ENCODE data around the gene ID3. TPM values are rescaled to one million over a fixed set of nuclear protein-coding genes. Genes with fewer than 3 reads are reported as not detected.

The ID3 gene
- total and polyA plus RNA-seq, 9 of the 15 experiments (the other 6 are each of a cell fraction or from before 2014, with no cell fraction given), result 6.8 to 59.8 (median 23.5) TPM

- no peak for TF ChIP-seq NR2F6 (CRISPR knock-in tag; IDR thresholded peaks at IDR 0.05)
- TF ChIP-seq MBD1 (CRISPR knock-in tag; IDR thresholded peaks at IDR 0.05), result no peak
- no peak for TF ChIP-seq ZNF124 (CRISPR knock-in tag; IDR thresholded peaks at IDR 0.05)
- no peak for TF ChIP-seq SETDB1 (IDR thresholded peaks at IDR 0.05; ENCODE audit: low read length)
- no peak for TF ChIP-seq HDAC8 (tag; IDR thresholded peaks at IDR 0.05)
- peak; percentile 75; the same call in 1 of the 2 replicates for TF ChIP-seq HDAC2 (IDR thresholded peaks at IDR 0.05)
- TF ChIP-seq POLR3A (IDR thresholded peaks at IDR 0.05; ENCODE audit: borderline replicate concordance, extremely low read depth, insufficient read depth, insufficient read length), result no peak
- TF ChIP-seq RBM25 (IDR thresholded peaks at IDR 0.05; ENCODE audit: low read depth, low read length, severe bottlenecking), result peak; percentile 94
- TF ChIP-seq SMAD3 (CRISPR knock-in tag; conservative IDR thresholded peaks at IDR 0.05), result no peak
- no peak for TF ChIP-seq ARID3B (CRISPR knock-in tag; IDR thresholded peaks at IDR 0.05; ENCODE audit: borderline replicate concordance)
- TF ChIP-seq KAT2B (IDR thresholded peaks at IDR 0.05; ENCODE audit: low read depth, low read length), result no peak
- no peak for TF ChIP-seq CUX1 (CRISPR knock-in tag; IDR thresholded peaks at IDR 0.05)
- TF ChIP-seq TCFL5 (CRISPR knock-in tag; conservative IDR thresholded peaks at IDR 0.05), result no peak
- TF ChIP-seq CTBP1 (IDR thresholded peaks at IDR 0.05; ENCODE audit: borderline replicate concordance), result no peak
- TF ChIP-seq SREBF2 (CRISPR knock-in tag; IDR thresholded peaks at IDR 0.05), result no peak
- no peak for TF ChIP-seq NKRF (IDR thresholded peaks at IDR 0.05; ENCODE audit: borderline replicate concordance)
- TF ChIP-seq BCL6 (CRISPR knock-in tag; IDR thresholded peaks at IDR 0.05), result no peak
- no peak for TF ChIP-seq COPS2 (conservative IDR thresholded peaks at IDR 0.05)
Measured at GRCh38 chr1:23594149-23594907, 35.0 kb upstream of the ID3 start (continued).
